Heart left ventricle (tissue), 13 donors: ENCODE measurements around the gene GPC6.

Source experiments
- POLR2A ChIP-seq, 2 donors: fragments of 450-650 bp; IDR thresholded peaks; one replicate each; pipeline ENCODE4 v1.6.1; 2017; ENCODE audit warnings: antibody characterized with exemption in 2 of 2, mild to moderate bottlenecking in 2 of 2, moderate library complexity in 2 of 2
- TF ChIP-seq, protein P1 (sequence below), 12 donors: fragments of 200-600 bp; sonication (generic) in 4 of 12; IDR thresholded peaks; one replicate each; pipeline versions ENCODE4 v1.5.0 to v1.8.0; 2018 to 2022; ENCODE audit warnings: antibody characterized with exemption in 12 of 12, mild to moderate bottlenecking in 5 of 12
- donor health status: ischemic (EF 13 %, LVEDD 7.1; RV severe dilation, severe dysfunction).
- donor health status: DM: no; HTN: yes; CAD: no.
- donor health status: DM: no; HTN: no; CAD: no.
- donor health status: ischemic (EF 25% LVEDD 6.9; RV normal size, moderate dysfunction).
- donor health status: ischemic (EF 25% LVEDD 5.7; RV mildly dilated, moderate dysfunction).
- donor health status: ischemic (EF 35%, LVEDD 5.7; RV mildly dilated, moderate dysfunction).
- donor health status: nonischemic (EF 11% LVEDD 7.7; RV severe dilation, severe dysfunction).
- donor health status: DM: yes; HTN: yes; CAD: no.
- donor health status: PGD.
- donor health status: ischemic (EF 29% LVEDD 5.4; RV normal size, mild dysfunction).
- donor health status: nonischemic (EF 23%, LVEDD 6.1; RV moderate dilation, normal function).

DNA sequence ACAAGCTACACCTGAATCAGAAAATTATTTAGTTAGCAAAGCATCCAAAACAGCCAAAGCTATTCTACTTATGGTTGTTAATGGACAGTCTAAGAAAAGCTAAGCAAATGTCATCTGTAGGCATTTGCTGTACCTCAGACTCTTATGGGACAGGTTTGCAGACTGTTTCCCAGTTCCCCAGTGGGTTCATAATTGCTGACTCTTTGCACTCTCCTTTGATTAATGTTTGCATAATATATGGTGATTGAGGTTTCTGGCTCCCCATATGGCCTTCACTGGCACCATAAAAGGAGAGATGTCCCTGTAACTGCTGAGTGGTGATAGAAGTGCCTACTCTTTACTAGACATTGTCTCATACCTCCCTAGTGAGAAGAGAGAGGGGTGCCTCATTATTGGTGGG, 142.1 kb downstream of the GPC6 start:
- TF ChIP-seq, protein P1, sequence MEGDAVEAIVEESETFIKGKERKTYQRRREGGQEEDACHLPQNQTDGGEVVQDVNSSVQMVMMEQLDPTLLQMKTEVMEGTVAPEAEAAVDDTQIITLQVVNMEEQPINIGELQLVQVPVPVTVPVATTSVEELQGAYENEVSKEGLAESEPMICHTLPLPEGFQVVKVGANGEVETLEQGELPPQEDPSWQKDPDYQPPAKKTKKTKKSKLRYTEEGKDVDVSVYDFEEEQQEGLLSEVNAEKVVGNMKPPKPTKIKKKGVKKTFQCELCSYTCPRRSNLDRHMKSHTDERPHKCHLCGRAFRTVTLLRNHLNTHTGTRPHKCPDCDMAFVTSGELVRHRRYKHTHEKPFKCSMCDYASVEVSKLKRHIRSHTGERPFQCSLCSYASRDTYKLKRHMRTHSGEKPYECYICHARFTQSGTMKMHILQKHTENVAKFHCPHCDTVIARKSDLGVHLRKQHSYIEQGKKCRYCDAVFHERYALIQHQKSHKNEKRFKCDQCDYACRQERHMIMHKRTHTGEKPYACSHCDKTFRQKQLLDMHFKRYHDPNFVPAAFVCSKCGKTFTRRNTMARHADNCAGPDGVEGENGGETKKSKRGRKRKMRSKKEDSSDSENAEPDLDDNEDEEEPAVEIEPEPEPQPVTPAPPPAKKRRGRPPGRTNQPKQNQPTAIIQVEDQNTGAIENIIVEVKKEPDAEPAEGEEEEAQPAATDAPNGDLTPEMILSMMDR (IDR thresholded peaks at IDR 0.05) = no peak
- TF ChIP-seq POLR2A (IDR thresholded peaks at IDR 0.05) = no peak
